Dendritic cell treated with granulocyte-macrophage colony-stimulating factor and Interleukin-4, amounts not matched to agents 40 ng/mL and 50 ng/mL, for 4 days (primary cell): ENCODE results near the gene VWF.

ENCODE experiments used
- H3K27ac Mint-ChIP-seq: one replicate; pipeline ENCODE4 v1.8.0; 2022; ENCODE audit warnings: mild to moderate bottlenecking, mixed read lengths
- H3K27me3 Mint-ChIP-seq: one replicate; pipeline ENCODE4 v1.8.0; 2022; ENCODE audit warnings: mild to moderate bottlenecking, mixed read lengths
- H3K36me3 Mint-ChIP-seq: one replicate; pipeline ENCODE4 v1.8.0; 2022; ENCODE audit warnings: low read depth, mixed read lengths
- H3K4me1 Mint-ChIP-seq: one replicate; pipeline ENCODE4 v1.8.0; 2022; ENCODE audit warnings: low read depth, mixed read lengths
- H3K4me3 Mint-ChIP-seq: one replicate; pipeline ENCODE4 v1.8.0; 2022; ENCODE audit warnings: mild to moderate bottlenecking, moderate library complexity, mixed read lengths
- H3K9me3 Mint-ChIP-seq: one replicate; pipeline ENCODE4 v1.8.0; 2022; ENCODE audit warnings: mixed read lengths
- intact Hi-C: fragments of 100-400 bp; cut with micrococcal nuclease; formaldehyde crosslinking; loops from one replicate; pipeline ENCODE4 v1.15.0; 2022

Gene VWF

GRCh38 chr12:5899675-5900074, 224.8 kb downstream of the VWF start:
- intact Hi-C loops, result no loop called here
- H3K4me3 Mint-ChIP-seq, result no peak overlapping the region
- no peaks in the 10 kb centered on the region for H3K36me3 Mint-ChIP-seq
- H3K4me1 Mint-ChIP-seq, result no peaks in the 10 kb centered on the region
- no peak overlapping the region for H3K27ac Mint-ChIP-seq
- H3K27me3 Mint-ChIP-seq, result peaks cover 8% of the 10 kb centered on the region
- H3K9me3 Mint-ChIP-seq, result no peaks in the 10 kb centered on the region

GRCh38 chr12:5898874-5899273, 225.6 kb downstream of the VWF start:
- H3K4me3 Mint-ChIP-seq, result no peak overlapping the region
- intact Hi-C loops, result no loop called here

More at GRCh38 chr12:5898874-5899273, 225.6 kb downstream of the VWF start:
- no peak overlapping the region for H3K27ac Mint-ChIP-seq
- H3K9me3 Mint-ChIP-seq, result no peaks in the 10 kb centered on the region
- H3K27me3 Mint-ChIP-seq, result peaks cover 8% of the 10 kb centered on the region
- H3K4me1 Mint-ChIP-seq, result no peaks in the 10 kb centered on the region
- H3K36me3 Mint-ChIP-seq, result no peaks in the 10 kb centered on the region
